Astrocyte (in vitro differentiated cells and primary cell): Measurements from ENCODE around the gene SHISA3.

ENCODE experiments used
- CTCF ChIP-seq: IDR thresholded peaks from 2 replicates; pipeline ENCODE4 v1.5.1; 2011; ENCODE audit warnings: low read depth, mild to moderate bottlenecking, inconsistent platforms, low read length, moderate library complexity; ENCODE audit not compliant: insufficient read depth
- EZH2 ChIP-seq: IDR thresholded peaks from 2 replicates; pipeline ENCODE4 v1.6.1; 2012; ENCODE audit warnings: mild to moderate bottlenecking, low read length, inconsistent platforms; ENCODE audit not compliant: insufficient read depth

- TF ChIP-seq CTCF (no peak), EZH2 (no peak)
These were observed 37.0 kb upstream of the SHISA3 start for GRCh38 chr4:42360256-42360669.
